Activated naive CD8-positive, alpha-beta T cell treated with anti-CD3 and anti-CD28 coated beads, Interleukin-2, amount 10 ng/mL, durations not matched to agents 7 days and 5 days (primary cell): ENCODE results near the gene SLIT3. TPM values are rescaled to one million over a fixed set of nuclear protein-coding genes. Genes with fewer than 3 reads are reported as not detected.

ENCODE experiments used
- ATAC-seq: fragments of 150-1000 bp; cut with Tn5 transposase; one replicate; pipeline ENCODE4 v1.10.0; 2021; ENCODE audit warnings: low read depth, moderate library complexity
- POLR2A ChIA-PET: fragments of 350-600 bp; sonication (Branson Sonifier 250); formaldehyde crosslinking; loops from one replicate; lab custom pipeline; 2021; ENCODE audit warnings: antibody characterized with exemption; lab: Charles Lee
- DNase-seq: peaks from one replicate; pipeline ENCODE4 v3.0.0; 2021
- H3K27ac Mint-ChIP-seq: one replicate; pipeline ENCODE4 v1.8.0; 2022; ENCODE audit warnings: mild to moderate bottlenecking, mixed read lengths
- H3K27me3 Mint-ChIP-seq: one replicate; pipeline ENCODE4 v1.8.0; 2022; ENCODE audit warnings: mild to moderate bottlenecking, moderate library complexity, mixed read lengths
- H3K36me3 Mint-ChIP-seq: one replicate; pipeline ENCODE4 v1.8.0; 2021; ENCODE audit warnings: mild to moderate bottlenecking, mixed read lengths
- H3K4me1 Mint-ChIP-seq: one replicate; pipeline ENCODE4 v1.8.0; 2021; ENCODE audit warnings: mixed read lengths
- H3K4me3 Mint-ChIP-seq: one replicate; pipeline ENCODE4 v1.8.0; 2022; ENCODE audit warnings: mild to moderate bottlenecking, moderate library complexity, mixed read lengths
- H3K9me3 Mint-ChIP-seq: one replicate; pipeline ENCODE4 v1.8.0; 2021; ENCODE audit warnings: mixed read lengths
- total RNA-seq, 2 experiments: library from RNA; stranded (reverse); gene quantifications; one replicate each; pipeline ENCODE4 v1.2.3, GENCODE V29; 2021

Gene SLIT3
- total RNA-seq, 2 experiments from 2014 or later, result not detected

DNA sequence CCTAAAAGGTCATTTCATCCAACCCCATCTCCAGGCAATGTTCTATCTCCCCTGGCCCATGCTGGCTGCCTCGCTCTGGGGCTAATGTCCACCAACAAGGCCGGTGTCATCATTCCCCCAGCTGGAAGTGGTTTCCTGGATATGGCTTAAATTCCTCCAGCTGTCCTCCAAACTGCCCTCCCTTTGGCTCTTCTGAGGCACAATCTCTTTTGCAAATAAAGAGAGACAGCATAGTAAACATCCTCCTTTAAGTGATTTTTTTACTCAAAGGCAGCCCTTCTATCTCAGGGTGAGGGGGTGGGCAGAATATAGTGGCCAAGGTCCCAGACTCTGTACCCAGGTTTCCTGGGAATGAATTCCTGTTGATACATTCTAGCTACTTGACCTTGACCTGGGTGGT is 604.3 kb downstream of the SLIT3 start:
- no peaks in the 10 kb centered on the region for H3K4me1 Mint-ChIP-seq
- H3K4me3 Mint-ChIP-seq, result no peak overlapping the region
- DNase-seq, result no peak
- H3K9me3 Mint-ChIP-seq, result no peaks in the 10 kb centered on the region
- H3K36me3 Mint-ChIP-seq, result no peaks in the 10 kb centered on the region
- POLR2A ChIA-PET, result no interaction called here
- H3K27ac Mint-ChIP-seq, result no peak overlapping the region
- H3K27me3 Mint-ChIP-seq, result peaks cover 5% of the 10 kb centered on the region
- ATAC-seq, result no peak

DNA sequence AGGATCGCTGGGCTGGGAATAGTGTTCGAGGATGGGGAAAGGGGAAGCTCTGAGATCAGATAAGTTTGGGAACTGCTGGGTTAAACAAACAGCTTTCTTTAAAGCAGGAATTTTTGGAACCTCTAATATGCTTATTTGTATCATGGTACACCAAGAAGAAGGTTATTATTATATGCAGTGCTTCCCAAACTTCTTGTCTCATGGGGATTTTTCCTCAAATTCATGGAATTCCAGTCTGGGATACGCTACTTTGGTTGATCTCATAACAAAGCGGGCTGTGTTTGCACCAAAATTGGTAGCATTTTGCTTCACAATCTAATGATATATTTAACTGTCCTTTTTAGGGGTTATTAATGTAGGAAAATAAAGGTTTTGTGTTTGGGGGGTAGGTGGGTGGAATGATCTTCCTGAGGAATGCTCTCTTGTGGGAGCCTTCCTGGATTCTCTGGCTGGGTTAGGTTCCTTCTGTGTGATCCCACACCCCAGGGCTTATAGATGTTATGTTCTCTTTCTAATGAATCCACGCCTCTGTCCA is 605.6 kb downstream of the SLIT3 start:
- Mint-ChIP-seq H3K27ac (no peak overlapping the region), H3K27me3 (peaks cover 5% of the 10 kb centered on the region), H3K4me3 (no peak overlapping the region), H3K4me1 (no peaks in the 10 kb centered on the region), H3K9me3 (no peaks in the 10 kb centered on the region), H3K36me3 (no peaks in the 10 kb centered on the region)
- no peak for DNase-seq
- POLR2A ChIA-PET, result no interaction called here
- ATAC-seq, result no peak

DNA sequence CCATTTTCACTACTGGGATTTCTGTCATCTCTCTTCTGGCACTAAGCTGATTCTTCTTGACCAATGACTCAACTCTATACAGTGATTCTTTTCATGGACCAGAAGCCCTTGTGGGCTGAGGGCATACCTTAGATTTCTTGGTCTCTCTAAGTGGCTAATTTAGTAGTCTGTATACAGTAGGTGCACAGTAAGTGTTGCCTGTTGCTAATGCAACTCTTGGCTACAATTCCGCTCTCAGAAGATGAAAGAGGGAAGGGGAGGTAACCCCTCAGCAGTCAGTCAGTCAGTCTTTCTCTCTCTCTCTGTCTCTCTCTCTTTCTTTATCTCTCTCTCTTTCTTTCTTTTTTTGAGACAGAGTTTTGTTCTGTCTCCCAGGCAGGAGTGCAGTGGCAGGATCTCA is 606.6 kb downstream of the SLIT3 start:
- no peaks in the 10 kb centered on the region for H3K4me1 Mint-ChIP-seq
- no peaks in the 10 kb centered on the region for H3K36me3 Mint-ChIP-seq
- DNase-seq, result no peak
- H3K27me3 Mint-ChIP-seq, result peaks cover 5% of the 10 kb centered on the region
- H3K4me3 Mint-ChIP-seq, result no peak overlapping the region
- no peak for ATAC-seq
- H3K27ac Mint-ChIP-seq, result no peak overlapping the region
- no peaks in the 10 kb centered on the region for H3K9me3 Mint-ChIP-seq
- POLR2A ChIA-PET, result no interaction called here

DNA sequence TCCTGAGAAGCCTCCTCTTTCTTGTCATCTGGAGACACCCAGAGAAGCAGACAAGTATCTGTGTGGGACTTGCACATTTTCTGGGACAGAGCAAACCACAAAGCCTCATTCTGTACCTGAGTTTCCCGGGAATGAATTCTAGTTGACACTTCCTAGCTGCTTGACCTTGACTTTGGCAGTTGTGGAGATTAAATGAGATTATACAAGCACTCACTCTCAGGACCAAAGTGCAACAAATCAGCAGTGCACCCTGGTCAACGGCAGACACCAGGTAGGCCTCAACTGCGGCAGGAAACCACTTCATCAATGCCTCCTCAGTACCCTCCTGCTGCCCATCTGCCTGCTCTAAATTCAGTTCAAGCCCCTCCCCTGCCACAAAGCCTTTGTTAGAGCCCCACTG is 607.1 kb downstream of the SLIT3 start:
- H3K4me1 Mint-ChIP-seq, result no peaks in the 10 kb centered on the region
- no peaks in the 10 kb centered on the region for H3K9me3 Mint-ChIP-seq
- POLR2A ChIA-PET, result no interaction called here
- no peaks in the 10 kb centered on the region for H3K36me3 Mint-ChIP-seq
- peaks cover 5% of the 10 kb centered on the region for H3K27me3 Mint-ChIP-seq
- H3K4me3 Mint-ChIP-seq, result no peak overlapping the region
- H3K27ac Mint-ChIP-seq, result no peak overlapping the region
- no peak for DNase-seq
- ATAC-seq, result no peak

DNA sequence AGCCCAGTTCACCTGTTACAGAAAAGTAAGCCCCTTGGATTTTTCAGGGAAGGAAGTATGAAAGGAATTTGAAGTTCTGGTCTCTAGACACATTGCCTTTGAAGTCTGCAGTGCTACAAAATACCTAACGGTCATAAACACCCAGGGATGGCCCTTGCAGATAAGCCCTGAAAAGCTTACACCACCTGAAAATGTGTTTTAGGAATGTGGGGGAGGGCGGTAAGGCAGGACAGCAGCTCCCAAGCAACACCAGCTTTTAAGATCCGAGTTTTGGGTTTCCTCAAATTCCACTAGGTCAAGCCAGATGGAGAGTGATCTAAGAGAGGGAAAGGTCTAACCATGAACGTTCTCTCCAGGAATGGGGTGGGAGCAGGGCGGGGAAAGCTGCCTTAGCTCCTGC is 607.6 kb downstream of the SLIT3 start:
- no peaks in the 10 kb centered on the region for H3K36me3 Mint-ChIP-seq

DNA sequence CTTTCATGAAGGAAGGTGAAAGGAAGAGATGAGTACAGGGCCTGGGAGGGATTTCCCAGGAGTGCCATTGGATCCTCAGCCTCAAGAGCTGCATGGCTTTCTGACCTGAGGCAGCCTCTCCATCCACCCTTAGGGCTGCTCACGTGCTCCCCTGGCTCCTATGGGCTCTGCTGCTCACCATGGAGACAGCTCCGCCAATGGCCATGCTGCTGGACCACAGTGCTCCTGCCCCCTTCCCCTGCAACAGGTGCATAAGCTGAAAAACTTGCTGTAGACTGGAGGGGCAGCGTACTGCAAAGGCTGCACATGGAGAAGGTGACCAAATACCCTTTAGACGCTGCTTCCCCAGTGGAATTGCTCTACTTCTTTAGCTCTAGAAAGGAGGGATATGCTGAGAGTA is 609.0 kb downstream of the SLIT3 start:
- no peaks in the 10 kb centered on the region for H3K4me1 Mint-ChIP-seq
- H3K27ac Mint-ChIP-seq, result no peak overlapping the region
- DNase-seq, result no peak
- POLR2A ChIA-PET, result no interaction called here
- no peak overlapping the region for H3K4me3 Mint-ChIP-seq
- H3K27me3 Mint-ChIP-seq, result peaks cover 4% of the 10 kb centered on the region
- no peaks in the 10 kb centered on the region for H3K9me3 Mint-ChIP-seq
- no peak for ATAC-seq
- no peaks in the 10 kb centered on the region for H3K36me3 Mint-ChIP-seq

More for the DNA sequence above, 607.6 kb downstream of the SLIT3 start:
- Mint-ChIP-seq H3K27ac (no peak overlapping the region), H3K9me3 (no peaks in the 10 kb centered on the region), H3K27me3 (peaks cover 7% of the 10 kb centered on the region), H3K4me1 (no peaks in the 10 kb centered on the region), H3K4me3 (no peak overlapping the region)
- POLR2A ChIA-PET, result no interaction called here
- no peak for ATAC-seq
- no peak for DNase-seq

DNA sequence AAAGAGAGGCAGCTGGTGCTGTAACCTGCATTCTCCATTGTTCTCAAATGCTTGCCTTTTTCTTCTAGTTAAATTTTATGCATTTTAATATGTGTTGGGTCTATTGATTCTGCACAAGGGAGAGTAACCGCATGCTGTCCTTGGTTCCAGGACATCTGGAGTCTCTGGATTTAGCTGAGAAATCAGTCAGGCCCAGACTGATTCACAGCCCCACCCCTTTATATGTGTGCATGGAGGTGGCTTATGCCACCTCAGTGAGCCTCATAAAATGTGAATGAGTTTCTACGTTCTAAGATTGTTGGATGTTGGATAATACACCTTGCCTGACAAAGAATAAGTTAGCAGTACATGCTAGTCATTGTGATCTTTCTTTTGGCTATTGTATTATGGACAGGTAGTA is 611.7 kb downstream of the SLIT3 start:
- Mint-ChIP-seq H3K9me3 (no peaks in the 10 kb centered on the region), H3K36me3 (no peaks in the 10 kb centered on the region), H3K4me3 (no peak overlapping the region), H3K27me3 (peaks cover 4% of the 10 kb centered on the region), H3K27ac (no peak overlapping the region), H3K4me1 (no peaks in the 10 kb centered on the region)
- POLR2A ChIA-PET, result no interaction called here
- no peak for ATAC-seq
- no peak for DNase-seq

DNA sequence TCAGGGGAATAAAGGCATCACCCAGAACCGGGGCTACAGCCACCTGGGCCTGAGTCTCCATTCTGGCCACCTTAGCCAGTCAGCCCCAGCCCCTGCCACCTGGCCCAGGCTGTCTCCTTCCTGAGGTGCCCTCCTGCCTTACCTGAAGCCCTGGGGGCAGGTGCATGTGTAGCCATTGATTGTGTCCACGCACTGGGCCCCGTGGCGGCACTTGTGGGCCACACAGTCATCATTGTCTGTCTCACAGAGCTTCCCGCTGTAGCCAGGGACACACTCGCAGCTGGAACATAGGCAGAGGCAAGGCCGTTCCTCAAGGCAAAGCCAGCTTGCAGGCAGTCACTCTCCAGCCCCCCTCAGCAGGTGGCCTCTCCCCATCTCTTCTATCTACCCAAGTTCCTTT is 614.1 kb downstream of the SLIT3 start:
- Mint-ChIP-seq H3K27me3 (peaks cover 4% of the 10 kb centered on the region), H3K4me1 (peaks cover 9% of the 10 kb centered on the region), H3K9me3 (peaks cover 1% of the 10 kb centered on the region), H3K27ac (no peak overlapping the region), H3K4me3 (no peak overlapping the region), H3K36me3 (no peaks in the 10 kb centered on the region)
- POLR2A ChIA-PET, result no interaction called here
- ATAC-seq (no peak), DNase-seq (no peak)

DNA sequence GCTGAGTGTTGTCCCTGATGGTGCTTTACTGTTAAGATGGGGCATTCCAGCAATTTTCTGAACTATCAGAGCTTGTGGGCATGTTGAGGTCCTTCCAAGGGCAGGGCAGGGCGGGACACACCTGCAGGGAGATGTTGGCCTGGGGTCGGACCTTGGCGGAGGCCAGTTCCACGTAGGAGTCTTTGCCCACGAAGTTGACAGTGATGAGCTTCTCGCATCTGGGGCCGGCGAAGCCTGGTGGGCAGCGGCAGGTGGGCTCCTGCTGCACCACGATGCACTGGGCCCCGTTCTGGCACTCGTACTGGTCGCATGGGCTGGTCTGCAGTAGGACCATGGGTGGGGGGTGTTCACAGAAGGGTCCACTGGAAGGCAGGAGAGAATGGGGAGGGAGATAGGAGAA is 615.4 kb downstream of the SLIT3 start:
- H3K4me3 Mint-ChIP-seq, result no peak overlapping the region
- no peak for ATAC-seq
- no peak for DNase-seq
- peaks cover 9% of the 10 kb centered on the region for H3K4me1 Mint-ChIP-seq
- POLR2A ChIA-PET, result no interaction called here
- no peaks in the 10 kb centered on the region for H3K36me3 Mint-ChIP-seq
- peaks cover 4% of the 10 kb centered on the region for H3K27me3 Mint-ChIP-seq
- H3K9me3 Mint-ChIP-seq, result peaks cover 1% of the 10 kb centered on the region
- no peak overlapping the region for H3K27ac Mint-ChIP-seq

DNA sequence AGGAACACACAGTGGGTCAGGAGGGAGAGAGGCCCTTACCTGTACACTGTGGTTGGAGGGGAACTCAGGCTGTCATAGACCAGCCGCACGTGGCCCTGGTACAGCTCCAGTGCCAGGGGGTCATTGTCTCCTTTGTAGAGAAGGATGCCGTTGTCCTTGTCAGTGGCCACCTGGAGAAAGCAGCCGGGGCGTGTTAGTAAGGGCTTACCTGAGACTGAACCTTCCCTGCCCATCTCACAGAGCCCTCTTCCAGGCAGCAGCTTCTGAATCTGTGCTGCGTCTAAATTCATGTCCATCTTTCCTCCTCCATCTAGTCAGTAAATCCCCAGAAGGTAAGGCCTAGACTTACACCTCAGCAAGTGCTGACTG is 617.0 kb downstream of the SLIT3 start:
- POLR2A ChIA-PET, result no interaction called here
- peak overlapping the region; percentile 75 for H3K27ac Mint-ChIP-seq

DNA sequence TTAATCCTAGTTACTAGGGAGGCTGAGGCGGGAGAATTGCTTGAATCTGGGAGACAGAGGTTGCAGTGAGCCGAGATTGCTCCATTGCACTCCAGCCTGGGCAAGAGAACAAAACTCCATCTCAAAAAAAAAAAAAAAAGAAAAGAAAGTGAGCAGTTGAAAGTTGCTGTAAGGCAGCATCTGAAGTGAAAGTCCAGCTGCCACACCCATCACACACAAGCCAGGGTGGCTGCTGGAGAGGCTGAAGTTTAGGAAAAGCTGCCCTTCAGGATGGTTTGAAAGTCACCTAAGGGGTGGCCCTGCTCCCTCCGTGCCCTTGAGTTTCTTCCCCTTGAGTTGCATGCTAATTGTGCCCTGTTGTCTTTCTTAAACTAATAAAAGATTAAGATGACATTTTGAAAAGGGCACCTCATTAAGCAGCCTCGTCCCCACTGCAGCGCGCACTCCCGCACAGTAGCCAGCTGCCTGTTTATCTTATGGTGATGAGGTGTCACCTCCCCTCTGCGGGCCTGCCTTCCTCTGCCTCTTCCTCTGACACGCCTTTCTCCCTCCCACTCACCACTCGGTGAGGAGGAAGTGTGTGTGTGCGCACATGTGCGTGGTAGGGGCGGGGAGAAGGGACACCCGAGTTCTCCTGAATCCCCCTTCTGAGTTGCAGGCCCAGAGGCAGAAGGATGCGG is 617.6 kb downstream of the SLIT3 start:
- H3K27ac Mint-ChIP-seq, result peak overlapping the region; percentile 75
- DNase-seq (peak; percentile 45), ATAC-seq (peak; percentile 91)
- H3K27me3 Mint-ChIP-seq, result peaks cover 2% of the 10 kb centered on the region
- H3K4me3 Mint-ChIP-seq, result peak overlapping the region; percentile 58
- POLR2A ChIA-PET, result no interaction called here
- H3K9me3 Mint-ChIP-seq, result peaks cover 1% of the 10 kb centered on the region
- peaks cover 9% of the 10 kb centered on the region for H3K4me1 Mint-ChIP-seq
- no peaks in the 10 kb centered on the region for H3K36me3 Mint-ChIP-seq

More for the DNA sequence above, 617.0 kb downstream of the SLIT3 start:
- Mint-ChIP-seq H3K4me3 (peak overlapping the region; percentile 58), H3K4me1 (peaks cover 9% of the 10 kb centered on the region), H3K27me3 (peaks cover 4% of the 10 kb centered on the region), H3K36me3 (no peaks in the 10 kb centered on the region), H3K9me3 (peaks cover 1% of the 10 kb centered on the region)
- no peak for DNase-seq
- ATAC-seq, result no peak

DNA sequence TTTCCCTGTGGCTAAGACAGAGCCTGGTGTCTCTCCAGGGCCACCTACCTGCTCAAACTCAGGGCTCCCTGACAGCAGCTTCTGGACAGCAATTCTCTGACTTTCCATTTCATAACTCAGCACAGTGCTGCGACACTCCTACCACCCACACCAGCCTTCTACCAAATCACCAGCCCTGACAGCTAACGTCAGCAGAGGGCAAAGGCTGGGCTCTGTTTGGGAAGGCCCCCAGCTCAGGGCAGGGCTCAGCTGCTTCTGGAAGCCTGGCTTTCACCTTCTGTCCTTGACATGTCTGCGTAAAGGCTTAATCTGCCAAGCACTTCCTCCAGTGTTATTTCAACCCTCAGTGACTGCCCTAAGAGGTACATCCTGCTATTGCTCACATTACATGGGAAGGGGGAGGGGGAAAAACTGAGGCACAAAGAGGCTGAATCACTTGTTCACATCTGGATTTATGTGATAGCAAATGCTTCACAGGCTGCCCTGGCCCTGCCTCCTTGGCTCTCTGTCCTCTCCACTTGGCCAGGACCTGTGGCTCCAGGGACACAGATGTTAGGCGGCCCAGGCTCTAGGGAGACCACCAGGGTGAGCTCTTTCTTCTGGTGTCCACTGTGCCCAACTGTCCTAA is 619.3 kb downstream of the SLIT3 start:
- Mint-ChIP-seq H3K27ac (no peak overlapping the region), H3K36me3 (no peaks in the 10 kb centered on the region), H3K27me3 (peaks cover 2% of the 10 kb centered on the region), H3K4me3 (no peak overlapping the region), H3K9me3 (peaks cover 1% of the 10 kb centered on the region), H3K4me1 (peaks cover 9% of the 10 kb centered on the region)
- DNase-seq (no peak), ATAC-seq (no peak)
- POLR2A ChIA-PET, result no interaction called here

DNA sequence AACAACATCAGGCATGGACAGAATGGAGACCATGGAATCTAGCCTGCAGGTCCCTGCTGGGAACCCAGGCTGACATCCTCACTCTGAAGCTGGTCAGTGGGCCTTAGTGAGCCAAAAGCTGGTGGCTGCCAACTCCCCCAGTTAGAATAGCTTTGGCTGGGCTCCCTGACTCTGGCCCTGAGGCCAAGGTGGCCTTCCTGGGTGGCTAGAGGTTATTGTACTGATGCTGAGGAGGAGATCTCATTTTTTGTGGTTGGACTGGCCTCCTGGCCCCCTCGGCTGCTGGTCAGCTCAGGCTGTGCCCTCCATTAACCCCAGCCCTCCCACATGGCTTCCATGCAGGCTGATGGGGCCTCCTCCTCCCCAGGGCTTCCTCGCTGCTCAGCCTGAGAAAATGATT is 620.5 kb downstream of the SLIT3 start:
- Mint-ChIP-seq H3K4me1 (peaks cover 9% of the 10 kb centered on the region), H3K27me3 (no peaks in the 10 kb centered on the region), H3K36me3 (no peaks in the 10 kb centered on the region), H3K4me3 (no peak overlapping the region), H3K9me3 (peaks cover 1% of the 10 kb centered on the region), H3K27ac (no peak overlapping the region)
- POLR2A ChIA-PET, result no interaction called here
- DNase-seq (no peak), ATAC-seq (no peak)

DNA sequence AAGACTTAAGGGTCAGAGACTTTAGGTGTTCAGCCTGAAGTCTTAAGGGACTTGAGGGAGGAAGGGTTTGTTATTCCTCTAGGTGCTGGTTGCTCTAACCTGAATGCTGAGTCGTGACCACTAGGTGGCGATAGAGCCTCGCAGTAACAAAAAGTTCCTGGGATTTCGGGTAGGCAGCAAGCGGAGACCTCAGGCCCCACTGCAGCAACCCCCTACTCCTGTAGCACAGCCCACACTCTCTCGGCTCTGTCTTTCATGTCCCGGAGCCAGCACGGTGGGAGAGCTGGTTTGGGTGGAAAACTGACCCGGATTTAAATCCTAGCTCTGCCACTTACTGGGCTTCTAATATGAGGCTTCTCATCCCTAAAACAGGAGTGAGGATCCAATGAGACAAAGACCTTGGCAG is 621.4 kb downstream of the SLIT3 start:
- peak; percentile 55 for DNase-seq
- no peaks in the 10 kb centered on the region for H3K27me3 Mint-ChIP-seq
- ATAC-seq, result no peak
- no peak overlapping the region for H3K4me3 Mint-ChIP-seq
- peaks cover 9% of the 10 kb centered on the region for H3K4me1 Mint-ChIP-seq
- peaks cover 1% of the 10 kb centered on the region for H3K9me3 Mint-ChIP-seq
- POLR2A ChIA-PET, result no interaction called here
- no peaks in the 10 kb centered on the region for H3K36me3 Mint-ChIP-seq
- H3K27ac Mint-ChIP-seq, result no peak overlapping the region
